HG03432 (cell line): ENCODE results near the gene NAT9.

Experiments used
- ATAC-seq: cut with Tn5 transposase; IDR thresholded peaks from one replicate; pipeline ENCODE4 v1.9.1; 2021; ENCODE audit warnings: mild to moderate bottlenecking, moderate library complexity; ENCODE audit not compliant: unreplicated experiment

Gene NAT9

DNA sequence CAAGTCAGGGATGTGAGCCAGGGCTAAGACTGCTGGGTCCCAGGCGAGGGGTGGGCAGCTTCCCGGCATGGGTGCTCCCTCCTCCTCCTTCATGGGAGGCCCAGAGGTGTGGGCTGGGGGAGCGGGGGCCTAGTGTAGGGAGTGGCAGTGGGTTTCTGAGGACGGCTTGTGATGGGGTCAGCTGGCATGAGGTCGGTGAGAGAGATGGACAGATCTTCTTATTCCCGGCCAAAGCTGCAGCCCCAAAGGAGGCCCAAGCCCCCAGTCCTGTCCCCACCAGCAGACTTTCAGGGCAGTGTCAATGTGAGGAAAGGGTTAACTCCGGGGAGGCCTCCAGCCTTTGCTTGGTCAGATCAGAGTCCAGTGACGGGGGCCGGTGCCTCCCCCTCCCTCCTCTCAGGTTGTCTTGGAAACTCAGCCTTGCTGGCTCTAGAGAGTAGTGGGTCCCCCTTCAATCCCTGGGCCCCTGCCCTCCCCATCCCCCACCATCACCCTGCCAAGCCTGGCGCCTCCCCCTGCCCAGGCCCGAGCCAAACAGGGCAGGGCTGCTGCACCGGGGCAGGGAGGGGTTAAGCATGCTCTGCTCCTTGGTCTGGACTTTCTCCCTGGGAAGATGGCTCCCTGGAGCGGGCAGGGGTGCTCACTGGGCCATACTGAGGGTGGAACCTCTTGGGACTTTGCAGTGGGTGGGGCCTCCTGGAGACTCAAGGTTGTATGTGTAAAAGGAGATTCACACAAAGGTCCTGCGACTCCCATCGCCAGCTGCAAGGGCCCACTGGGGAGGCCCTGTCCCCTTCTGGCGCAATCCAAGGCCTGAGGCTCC lies 12.4 kb downstream of the NAT9 start:
- no peak for ATAC-seq

DNA sequence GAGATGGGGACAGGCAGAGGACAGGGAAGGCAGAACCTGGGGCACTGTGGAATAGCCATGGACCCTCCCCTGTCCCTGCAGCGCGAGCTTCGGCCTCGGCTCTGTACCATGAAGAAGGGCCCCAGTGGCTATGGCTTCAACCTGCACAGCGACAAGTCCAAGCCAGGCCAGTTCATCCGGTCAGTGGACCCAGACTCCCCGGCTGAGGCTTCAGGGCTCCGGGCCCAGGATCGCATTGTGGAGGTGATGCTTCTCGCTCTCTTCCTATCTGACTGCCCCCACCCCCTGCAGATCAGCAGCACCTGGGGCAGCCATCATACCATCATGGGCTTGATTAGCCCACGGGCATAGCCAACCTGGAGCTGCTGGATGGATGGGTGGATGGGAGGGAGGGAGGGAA lies 14.2 kb downstream of the NAT9 start:
- ATAC-seq = no peak

DNA sequence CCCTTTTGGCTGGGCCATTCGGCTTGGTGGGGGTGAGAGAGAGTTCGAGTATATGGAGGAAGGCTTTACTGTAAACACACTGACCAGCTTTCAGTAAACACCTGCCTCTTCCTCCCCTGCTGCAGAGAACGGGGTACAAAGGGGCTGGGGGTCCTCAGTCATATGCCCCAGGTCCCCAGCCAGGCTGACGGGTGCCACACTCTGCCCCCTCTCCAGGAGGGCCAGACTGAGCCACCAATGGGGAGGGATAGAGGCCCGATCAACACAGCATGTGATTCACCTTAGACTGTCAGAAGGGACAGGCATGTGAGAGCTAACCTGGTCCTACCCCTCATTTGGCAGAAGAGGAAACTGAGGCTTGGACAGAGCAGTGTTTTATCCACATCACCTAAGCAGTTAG lies 14.7 kb downstream of the NAT9 start:
- ATAC-seq = no peak

DNA sequence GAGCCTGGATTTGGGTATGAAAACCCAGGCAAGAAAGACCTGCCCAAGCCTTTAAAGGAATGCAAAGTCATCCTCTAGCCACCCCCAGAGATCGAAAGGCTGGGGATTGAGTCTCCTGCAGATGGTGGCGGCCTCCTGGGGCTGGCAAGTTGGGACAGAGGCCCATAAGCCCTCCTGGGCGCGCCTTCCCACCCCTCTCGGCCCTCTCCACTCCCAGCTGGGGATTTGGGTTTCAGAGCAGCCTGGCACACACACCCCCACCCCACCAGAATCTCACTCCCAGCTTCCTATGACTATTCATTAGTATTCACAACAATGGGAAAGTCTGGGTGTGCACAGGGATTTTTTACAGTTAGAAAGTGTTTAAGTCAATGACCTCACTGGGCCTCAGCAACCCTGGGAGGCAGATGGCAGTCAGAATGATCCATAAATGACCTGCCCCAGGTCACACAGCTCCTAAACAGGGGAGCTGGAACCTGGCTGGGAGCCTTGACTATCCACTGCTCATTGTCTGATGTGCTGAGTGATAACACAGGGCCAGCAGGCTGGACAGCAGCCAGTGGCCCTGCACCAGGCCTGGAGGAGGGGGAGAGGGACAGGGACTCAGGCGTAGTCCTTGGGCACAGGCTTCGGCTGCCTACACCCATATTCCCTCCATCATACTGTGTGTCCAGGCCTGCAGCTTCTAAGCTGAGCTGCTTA lies 15.6 kb downstream of the NAT9 start:
- ATAC-seq = no peak

GRCh38 chr17:74759941-74760340 lies 16.2 kb downstream of the NAT9 start:
- no peak for ATAC-seq

DNA sequence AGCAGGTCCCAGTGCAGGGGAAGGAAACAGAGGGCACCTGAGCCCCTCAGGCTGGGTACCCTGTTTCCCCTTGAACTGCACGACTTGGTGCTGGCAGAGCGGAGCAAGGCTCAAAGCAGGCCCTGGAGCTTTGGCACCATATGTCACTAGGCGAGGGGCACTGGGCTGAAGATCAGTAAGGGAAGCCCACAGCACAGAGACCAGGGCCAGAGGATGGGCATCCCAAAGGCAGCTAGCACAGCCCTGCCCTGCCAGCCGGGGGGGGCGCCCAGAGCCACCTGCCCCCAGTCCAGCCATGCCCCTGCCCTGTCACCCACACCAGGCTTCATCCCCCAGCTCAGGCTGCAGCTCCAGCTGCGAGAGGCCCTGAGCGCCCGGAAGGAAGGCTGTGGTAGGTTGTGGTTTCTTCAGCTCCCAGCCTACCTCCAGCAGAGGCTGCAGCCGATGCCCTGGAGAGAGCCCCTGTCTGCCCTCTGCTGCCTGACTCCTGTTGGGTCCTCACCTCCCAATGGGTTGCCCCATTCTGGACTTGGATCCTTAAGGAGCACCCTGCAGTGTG lies 16.8 kb downstream of the NAT9 start:
- ATAC-seq = peak; percentile 77

DNA sequence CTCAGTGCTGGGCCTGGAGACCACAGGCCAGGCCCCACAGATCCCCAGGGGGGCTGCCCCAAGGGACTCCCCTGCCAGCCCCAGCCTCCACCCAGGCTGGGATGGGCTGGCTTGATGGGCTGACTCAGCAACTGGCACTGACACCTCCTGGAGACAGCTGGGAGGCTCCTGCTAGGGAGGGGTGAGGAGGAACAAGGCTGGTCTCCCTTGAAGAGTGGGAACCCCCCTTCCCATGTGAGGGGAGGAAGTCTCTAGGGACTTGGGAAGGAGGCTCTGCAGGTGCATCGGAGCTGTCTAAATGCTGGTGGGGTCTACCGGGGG lies 17.3 kb downstream of the NAT9 start:
- peak; percentile 37 for ATAC-seq

GRCh38 chr17:74757931-74758847 lies 18.0 kb downstream of the NAT9 start:
- ATAC-seq = no peak

- no peak for ATAC-seq
Observed at GRCh38 chr17:74757502-74757901, 18.6 kb downstream of the NAT9 start.

GRCh38 chr17:74756891-74757290 lies 19.3 kb downstream of the NAT9 start:
- no peak for ATAC-seq

- no peak for ATAC-seq
Observed at GRCh38 chr17:74755533-74755932, 20.6 kb downstream of the NAT9 start.

DNA sequence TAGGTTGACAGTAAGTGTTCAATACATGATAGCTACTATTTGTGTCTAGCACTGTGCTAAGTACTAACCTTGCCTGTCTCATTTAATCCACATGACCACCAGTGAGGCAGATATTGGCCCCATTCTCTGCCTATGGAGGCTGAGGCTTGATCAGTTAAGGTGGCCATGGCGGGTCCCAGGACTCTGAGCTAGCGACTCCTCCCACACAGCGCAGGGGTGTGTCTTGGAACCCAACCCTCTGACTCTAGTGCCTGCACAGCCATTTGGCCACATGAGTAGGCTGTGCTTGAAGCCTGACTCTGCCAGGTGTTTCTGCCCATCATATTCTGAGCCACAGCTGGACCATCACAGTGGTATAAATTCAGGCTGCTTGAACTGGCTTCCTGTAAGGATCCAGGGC lies 21.3 kb downstream of the NAT9 start:
- ATAC-seq = no peak

- no peak for ATAC-seq
Observed at GRCh38 chr17:74752822-74753401, 23.2 kb downstream of the NAT9 start.

GRCh38 chr17:74752415-74752814 lies 23.7 kb downstream of the NAT9 start:
- no peak for ATAC-seq

DNA sequence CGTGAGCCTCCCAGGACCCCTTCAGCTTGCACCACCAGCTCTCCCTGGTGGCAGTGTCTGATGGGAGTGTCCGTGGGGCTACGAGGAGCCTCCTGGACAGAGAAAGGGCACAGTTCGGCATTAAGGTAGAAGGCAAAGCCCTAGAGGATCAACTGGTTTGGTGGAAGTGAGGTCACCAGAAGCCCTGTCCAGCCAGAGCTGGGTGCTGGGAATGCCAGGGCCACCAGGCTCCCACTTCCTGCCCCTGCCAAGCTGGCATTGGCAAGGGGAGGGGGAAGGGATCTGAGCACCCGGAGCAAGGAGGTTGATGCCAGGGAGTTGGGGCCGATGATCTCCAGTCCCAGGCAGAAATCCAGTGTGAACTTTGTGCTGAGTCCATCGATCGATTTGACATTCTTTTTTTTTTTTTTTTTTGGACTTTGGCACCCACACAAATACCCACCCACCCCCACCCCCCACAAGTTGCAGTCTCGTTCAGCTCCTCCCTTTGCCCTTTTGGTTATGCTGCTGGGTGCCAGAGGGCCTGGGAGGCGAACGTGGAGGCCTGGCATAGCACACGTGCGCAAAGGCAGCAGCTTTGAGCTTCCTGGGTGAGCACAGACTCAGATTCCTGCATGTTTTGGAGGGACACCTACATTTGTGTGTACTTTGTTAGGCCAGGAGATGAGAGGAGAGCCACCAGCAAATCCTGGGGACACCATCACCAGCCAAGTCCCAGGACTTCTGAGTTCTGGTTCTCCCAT lies 25.6 kb downstream of the NAT9 start:
- no peak for ATAC-seq

- ATAC-seq = no peak
Observed at GRCh38 chr17:74750039-74750326, 26.2 kb downstream of the NAT9 start.

DNA sequence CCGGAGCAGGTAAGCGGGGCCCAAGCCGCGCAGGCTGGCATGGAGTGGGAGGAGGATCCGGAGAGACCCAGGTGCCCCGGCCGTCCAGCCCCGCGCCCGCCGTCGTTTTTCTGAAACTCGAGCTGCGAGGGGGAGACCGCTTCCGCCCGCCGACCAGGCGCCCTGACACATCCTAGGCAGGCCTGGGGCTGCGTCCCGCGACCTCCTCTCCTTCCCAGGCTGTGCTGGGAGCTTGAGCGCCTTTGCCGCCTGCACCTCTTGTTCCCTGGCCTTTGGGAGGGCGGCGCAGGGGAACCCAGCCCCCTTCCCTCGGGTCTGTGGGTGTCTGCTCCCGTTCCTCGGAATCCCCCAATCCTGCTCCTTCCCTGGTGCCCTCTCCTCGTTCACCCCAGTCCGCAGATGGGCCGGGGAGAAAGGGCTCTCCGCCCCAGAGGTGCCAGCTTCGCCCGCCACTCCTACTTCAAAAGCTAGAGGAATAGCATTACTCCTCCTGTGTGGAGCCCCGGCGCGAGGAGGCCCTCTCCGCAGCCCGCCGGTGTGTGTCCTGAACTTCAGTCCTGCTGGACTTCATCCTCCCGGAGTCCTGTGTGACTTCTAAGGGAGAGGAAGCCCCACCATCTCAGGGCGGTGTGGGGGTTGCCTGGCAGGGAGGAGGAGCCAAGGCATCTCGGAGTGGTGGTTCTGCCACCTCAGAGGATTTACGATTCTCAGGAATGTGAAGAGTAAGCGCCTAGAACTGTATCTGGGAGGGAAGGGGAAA lies 26.7 kb downstream of the NAT9 start:
- peak; percentile 23 for ATAC-seq

- ATAC-seq = peak; percentile 86
Observed at GRCh38 chr17:74748529-74749278, 27.4 kb downstream of the NAT9 start, which contains the start of gene NHERF1. TSS of gene NHERF1 (plus strand) at chr17:74748628. CDS start at chr17:74748847, 219 bp downstream.

- no peak for ATAC-seq
Observed at GRCh38 chr17:74748279-74748528, 27.9 kb downstream of the NAT9 start.
